CD14-positive monocyte (primary cell): ENCODE measurements around the gene AHNAK. TPM values are rescaled to one million over a fixed set of nuclear protein-coding genes. Genes with fewer than 3 reads are reported as not detected.

Experiments
- DNase-seq, 3 donors: peaks; one replicate each; pipeline ENCODE4 v3.0.0-alpha.2; 2011 to 2022
- H2AFZ ChIP-seq: 2 replicates; pipeline ENCODE4 v1.6.0; 2012; ENCODE audit warnings: mild to moderate bottlenecking, low read depth, low read length, inconsistent platforms; ENCODE audit not compliant: insufficient read depth, poor library complexity, severe bottlenecking
- H3K27ac ChIP-seq, 2 donors: 1 replicate in 1 of 2; 2 replicates in 1 of 2; pipeline ENCODE4 v1.5.1; 2012 to 2013; ENCODE audit warnings: low read length in 2 of 2, control low read depth in 1 of 2, inconsistent platforms in 1 of 2, low read depth in 1 of 2, mild to moderate bottlenecking in 1 of 2
- H3K27me3 ChIP-seq, 2 donors: one replicate each; pipeline versions ENCODE4 v1.6.0 to v1.6.1; 2011 to 2013; ENCODE audit warnings: low read length in 2 of 2; ENCODE audit not compliant: control insufficient read depth in 2 of 2, insufficient read depth in 2 of 2
- H3K36me3 ChIP-seq, 2 donors: replicated peaks in 1 of 2; 1 replicate in 1 of 2; 2 replicates in 1 of 2; pipeline versions ENCODE4 v1.5.1 to v1.6.1; 2012 to 2013; ENCODE audit warnings: low read length in 2 of 2, control low read depth in 1 of 2, inconsistent platforms in 1 of 2, mild to moderate bottlenecking in 1 of 2; ENCODE audit not compliant: insufficient read depth in 2 of 2, control insufficient read depth in 1 of 2
- H3K4me1 ChIP-seq, 2 donors: 1 replicate in 1 of 2; 2 replicates in 1 of 2; pipeline versions ENCODE4 v1.5.1 to v1.6.1; 2012 to 2013; ENCODE audit warnings: low read length in 2 of 2, control low read depth in 1 of 2, inconsistent platforms in 1 of 2, mild to moderate bottlenecking in 1 of 2, moderate library complexity in 1 of 2; ENCODE audit not compliant: insufficient read depth in 2 of 2, control insufficient read depth in 1 of 2
- H3K4me2 ChIP-seq: replicated peaks from 2 replicates; pipeline ENCODE3; 2012; ENCODE audit warnings: low read length, moderate library complexity, mild to moderate bottlenecking; ENCODE audit not compliant: poor library complexity, severe bottlenecking; ENCODE audit errors: extremely low read depth
- H3K4me3 ChIP-seq, 3 experiments: fragments of 200-600 bp in 1 of 3; sonication (generic) in 1 of 3; replicated peaks in 1 of 3; 1 replicate in 2 of 3; 2 replicates in 1 of 3; pipeline ENCODE4 v1.5.1; 2011 to 2013; ENCODE audit warnings: low read length in 3 of 3, mild to moderate bottlenecking in 3 of 3, control low read depth in 2 of 3, low read depth in 2 of 3, inconsistent platforms in 1 of 3, moderate library complexity in 1 of 3
- H3K79me2 ChIP-seq: 2 replicates; pipeline ENCODE4 v1.6.0; 2012; ENCODE audit warnings: mild to moderate bottlenecking, control low read depth, inconsistent platforms, low read length, moderate library complexity; ENCODE audit not compliant: insufficient read depth
- H3K9ac ChIP-seq: 2 replicates; pipeline ENCODE4 v1.6.0; 2017; ENCODE audit warnings: low read length, mild to moderate bottlenecking; ENCODE audit not compliant: insufficient read depth, poor library complexity, severe bottlenecking
- H3K9me3 ChIP-seq, 2 donors: replicated peaks in 1 of 2; 1 replicate in 1 of 2; 2 replicates in 1 of 2; pipeline versions ENCODE4 v1.5.1 to v1.6.1; 2012 to 2013; ENCODE audit warnings: low read length in 2 of 2, control low read depth in 1 of 2; ENCODE audit not compliant: control insufficient read depth in 1 of 2, insufficient read depth in 1 of 2
- H4K20me1 ChIP-seq: 2 replicates; pipeline ENCODE4 v1.6.0; 2012; ENCODE audit warnings: mild to moderate bottlenecking, low read length, control low read depth, moderate library complexity; ENCODE audit not compliant: insufficient read depth
- H3K27ac Mint-ChIP-seq, 7 donors: one replicate each; pipeline ENCODE4 v1.8.0; 2020; ENCODE audit warnings: mild to moderate bottlenecking in 7 of 7, mixed read lengths in 7 of 7, moderate library complexity in 6 of 7, inconsistent platforms in 2 of 7
- H3K27me3 Mint-ChIP-seq, 3 donors: one replicate each; pipeline ENCODE4 v1.8.0; 2021 to 2022; ENCODE audit warnings: low read depth in 3 of 3, mild to moderate bottlenecking in 3 of 3, mixed read lengths in 3 of 3, moderate library complexity in 3 of 3, inconsistent platforms in 1 of 3
- H3K36me3 Mint-ChIP-seq, 2 donors: one replicate each; pipeline ENCODE4 v1.8.0; 2020; ENCODE audit warnings: mixed read lengths in 2 of 2, inconsistent platforms in 1 of 2, mild to moderate bottlenecking in 1 of 2
- H3K4me1 Mint-ChIP-seq: one replicate; pipeline ENCODE4 v1.8.0; 2020; ENCODE audit warnings: mild to moderate bottlenecking, mixed read lengths
- H3K4me3 Mint-ChIP-seq, 2 donors: one replicate each; pipeline ENCODE4 v1.8.0; 2020; ENCODE audit warnings: mild to moderate bottlenecking in 2 of 2, mixed read lengths in 2 of 2, moderate library complexity in 1 of 2
- H3K9me3 Mint-ChIP-seq, 7 donors: one replicate each; pipeline ENCODE4 v1.8.0; 2020 to 2022; ENCODE audit warnings: mixed read lengths in 7 of 7, mild to moderate bottlenecking in 6 of 7, moderate library complexity in 6 of 7, inconsistent platforms in 2 of 7
- WGBS: methylation state at CpG from one replicate; pipeline ENCODE4 v1.1.5; 2013; ENCODE audit warnings: missing lambda C conversion rate; ENCODE audit not compliant: insufficient coverage; 5-methylcytosine and 5-hydroxymethylcytosine counted together
- intact Hi-C, 2 donors: fragments of 100-400 bp; cut with micrococcal nuclease; formaldehyde crosslinking; loops; one replicate each; pipeline versions ENCODE4 v1.15.0 to v1.15.1; 2023
- polyA plus RNA-seq, 3 donors: library from polyadenylated mRNA; depleted of rRNA in 1 of 3; unstranded in 2 of 3; stranded (reverse) in 1 of 3; fragments of 300-500 nt in 2 of 3; fragments of >200 nt in 1 of 3; fragmentation: Illumina TruSeq in 2 of 3; gene quantifications; 1 replicate in 2 of 3; 2 replicates in 1 of 3; pipeline ENCODE4 v1.2.3, GENCODE V29; 2012 to 2021
- TF ChIP-seq, protein P1 (sequence below): fragments of 200-600 bp; IDR thresholded peaks from one replicate; pipeline ENCODE4 v1.8.0; 2022; ENCODE audit warnings: antibody characterized with exemption, mild to moderate bottlenecking

Gene AHNAK
- polyA plus RNA-seq, 3 donors, result 80.0 to 201 (median 103) TPM

GRCh38 chr11:62449451-62449851, 97.2 kb downstream of the AHNAK start:
- 91% methylated on average over 7 of the region's 9 CpGs for WGBS

GRCh38 chr11:62446091-62446490, 100.5 kb downstream of the AHNAK start:
- Mint-ChIP-seq H3K9me3 (no peaks in the 10 kb centered on the region), H3K4me3 (no peak overlapping the region), H3K4me1 (peaks cover 55% of the 10 kb centered on the region), H3K27me3 (peaks cover 0 to 4% (median 0%) of the 10 kb centered on the region in 3 donors), H3K36me3 (peaks cover 6 to 23% of the 10 kb centered on the region in 2 donors), H3K27ac (peak overlapping the region in 3 of 7 donors; percentile 30 to 73 (median 61))
- H3K9me3 ChIP-seq, result no peaks in the 10 kb centered on the region
- H3K9ac ChIP-seq, result no peak overlapping the region
- no peaks in the 10 kb centered on the region for H3K79me2 ChIP-seq
- H3K4me1 ChIP-seq, result peaks cover 44 to 55% of the 10 kb centered on the region in 2 donors
- intact Hi-C loops, result no loop called here
- TF ChIP-seq, protein P1, sequence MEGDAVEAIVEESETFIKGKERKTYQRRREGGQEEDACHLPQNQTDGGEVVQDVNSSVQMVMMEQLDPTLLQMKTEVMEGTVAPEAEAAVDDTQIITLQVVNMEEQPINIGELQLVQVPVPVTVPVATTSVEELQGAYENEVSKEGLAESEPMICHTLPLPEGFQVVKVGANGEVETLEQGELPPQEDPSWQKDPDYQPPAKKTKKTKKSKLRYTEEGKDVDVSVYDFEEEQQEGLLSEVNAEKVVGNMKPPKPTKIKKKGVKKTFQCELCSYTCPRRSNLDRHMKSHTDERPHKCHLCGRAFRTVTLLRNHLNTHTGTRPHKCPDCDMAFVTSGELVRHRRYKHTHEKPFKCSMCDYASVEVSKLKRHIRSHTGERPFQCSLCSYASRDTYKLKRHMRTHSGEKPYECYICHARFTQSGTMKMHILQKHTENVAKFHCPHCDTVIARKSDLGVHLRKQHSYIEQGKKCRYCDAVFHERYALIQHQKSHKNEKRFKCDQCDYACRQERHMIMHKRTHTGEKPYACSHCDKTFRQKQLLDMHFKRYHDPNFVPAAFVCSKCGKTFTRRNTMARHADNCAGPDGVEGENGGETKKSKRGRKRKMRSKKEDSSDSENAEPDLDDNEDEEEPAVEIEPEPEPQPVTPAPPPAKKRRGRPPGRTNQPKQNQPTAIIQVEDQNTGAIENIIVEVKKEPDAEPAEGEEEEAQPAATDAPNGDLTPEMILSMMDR, result no peak
- 100% methylated on average over 1 of the region's 5 CpGs for WGBS
- H3K4me3 ChIP-seq, result no peak overlapping the region
- no peak overlapping the region for H2AFZ ChIP-seq
- no peaks in the 10 kb centered on the region for H3K36me3 ChIP-seq
- DNase-seq, result no peak
- no peaks in the 10 kb centered on the region for H3K27me3 ChIP-seq
- no peaks in the 10 kb centered on the region for H4K20me1 ChIP-seq
- no peak overlapping the region for H3K4me2 ChIP-seq
- no peak overlapping the region for H3K27ac ChIP-seq

More at GRCh38 chr11:62449451-62449851, 97.2 kb downstream of the AHNAK start:
- no peak overlapping the region for H3K4me3 Mint-ChIP-seq
- intact Hi-C loops, result no loop called here
- Histone ChIP-seq H3K4me3 (no peak overlapping the region), H3K27ac (no peak overlapping the region), H3K36me3 (no peaks in the 10 kb centered on the region), H3K9me3 (no peaks in the 10 kb centered on the region), H3K4me2 (no peak overlapping the region), H3K27me3 (no peaks in the 10 kb centered on the region), H3K9ac (no peak overlapping the region), H2AFZ (no peak overlapping the region), H3K4me1 (peaks cover 21 to 29% of the 10 kb centered on the region in 2 donors), H4K20me1 (no peaks in the 10 kb centered on the region), H3K79me2 (no peaks in the 10 kb centered on the region)
- peaks cover 0 to 2% (median 0%) of the 10 kb centered on the region in 7 donors for H3K9me3 Mint-ChIP-seq
- no peak overlapping the region for H3K27ac Mint-ChIP-seq
- TF ChIP-seq, protein P1, result no peak
- H3K27me3 Mint-ChIP-seq, result peaks cover 0 to 4% (median 4%) of the 10 kb centered on the region in 3 donors
- no peak for DNase-seq
- peaks cover 6 to 25% of the 10 kb centered on the region in 2 donors for H3K36me3 Mint-ChIP-seq
- peaks cover 39% of the 10 kb centered on the region for H3K4me1 Mint-ChIP-seq
